Measurements from ENCODE around the gene CNP.

The CNP gene

GRCh38 chr17:41935641-41936040 is 31.0 kb upstream of the CNP start:
- DNase-seq (ENCODE audit: low read depth), result peak; percentile 17
- no peak overlapping the region for H3K4me3 ChIP-seq (ENCODE audit: low read length)
- no peak for TF ChIP-seq CTCF (IDR thresholded peaks at IDR 0.05; ENCODE audit: insufficient read depth, low read depth, low read length, missing control alignments)

GRCh38 chr17:41937970-41938954 is 28.3 kb upstream of the CNP start:
- H3K4me3 ChIP-seq (ENCODE audit: low read length), result no peak overlapping the region
- no peak for TF ChIP-seq CTCF (IDR thresholded peaks at IDR 0.05; ENCODE audit: insufficient read depth, low read depth, low read length, missing control alignments)
- no peak for DNase-seq (ENCODE audit: low read depth)

GRCh38 chr17:41939044-41939692 is 27.4 kb upstream of the CNP start:
- no peak overlapping the region for H3K4me3 ChIP-seq (ENCODE audit: low read length)
- no peak for DNase-seq (ENCODE audit: low read depth)
- TF ChIP-seq CTCF (IDR thresholded peaks at IDR 0.05; ENCODE audit: insufficient read depth, low read depth, low read length, missing control alignments), result no peak

GRCh38 chr17:41939693-41940090 is 26.9 kb upstream of the CNP start:
- no peak for DNase-seq (ENCODE audit: low read depth)
- no peak overlapping the region for H3K4me3 ChIP-seq (ENCODE audit: low read length)
- no peak for TF ChIP-seq CTCF (IDR thresholded peaks at IDR 0.05; ENCODE audit: insufficient read depth, low read depth, low read length, missing control alignments)

- DNase-seq (ENCODE audit: low read depth), result no peak
- H3K4me3 ChIP-seq (ENCODE audit: low read length), result no peak overlapping the region
- TF ChIP-seq CTCF (IDR thresholded peaks at IDR 0.05; ENCODE audit: insufficient read depth, low read depth, low read length, missing control alignments), result no peak
Observed at GRCh38 chr17:41941168-41941567, 25.4 kb upstream of the CNP start.

GRCh38 chr17:41942626-41943373 is 23.8 kb upstream of the CNP start:
- no peak for DNase-seq (ENCODE audit: low read depth)
- no peak for TF ChIP-seq CTCF (IDR thresholded peaks at IDR 0.05; ENCODE audit: insufficient read depth, low read depth, low read length, missing control alignments)
- H3K4me3 ChIP-seq (ENCODE audit: low read length), result no peak overlapping the region

Data from epithelial cell of esophagus (primary cell).